Thyroid gland (tissue), 4 donors: ENCODE measurements around the gene SLC30A1. TPM values are rescaled to one million over a fixed set of nuclear protein-coding genes. Genes with fewer than 3 reads are reported as not detected.
A peak's percentile ranks its signal among the peaks of the same experiment; 100 is the strongest.

Source experiments
- DNase-seq, 2 donors: peaks; one replicate each; pipeline ENCODE4 v3.0.0-alpha.2; 2019
- H3K27ac ChIP-seq, 3 donors: fragments of 200-600 bp; sonication (generic); 1 replicate in 2 of 3; 2 replicates in 1 of 3; pipeline ENCODE4 v1.5.1; 2016 to 2019; ENCODE audit warnings: mild to moderate bottlenecking in 1 of 3, moderate library complexity in 1 of 3
- H3K27me3 ChIP-seq: fragments of 200-600 bp; sonication (generic); one replicate; pipeline ENCODE4 v1.5.1; 2019
- H3K36me3 ChIP-seq, 2 donors: fragments of 200-600 bp; sonication (generic); one replicate each; pipeline ENCODE4 v1.5.1; 2016 to 2019
- H3K4me1 ChIP-seq, 2 donors: fragments of 200-600 bp; sonication (generic); one replicate each; pipeline ENCODE4 v1.5.1; 2017 to 2019
- H3K4me3 ChIP-seq, 3 donors: fragments of 200-600 bp; sonication (generic); replicated peaks in 1 of 3; 1 replicate in 2 of 3; 2 replicates in 1 of 3; pipeline ENCODE4 v1.5.1; 2016; ENCODE audit warnings: mild to moderate bottlenecking in 1 of 3
- H3K9me3 ChIP-seq: fragments of 200-600 bp; sonication (generic); one replicate; pipeline ENCODE4 v1.5.1; 2017
- POLR2A ChIP-seq, 2 donors: fragments of 450-650 bp; IDR thresholded peaks; one replicate each; pipeline ENCODE4 v1.6.1; 2017; ENCODE audit warnings: antibody characterized with exemption in 2 of 2, mild to moderate bottlenecking in 2 of 2, moderate library complexity in 1 of 2
- WGBS, 2 donors: methylation state at CpG; one replicate each; pipeline ENCODE4 v1.1.5; 2017; 5-methylcytosine and 5-hydroxymethylcytosine counted together
- intact Hi-C: fragments of 100-400 bp; cut with DNase I; formaldehyde crosslinking; loops from one replicate; pipeline ENCODE4 v1.15.1; 2023
- total RNA-seq, 4 donors: library from RNA; depleted of rRNA; stranded (reverse); fragments of >200 nt; gene quantifications; one replicate each; pipeline ENCODE4 v1.2.3, GENCODE V29; 2016
- TF ChIP-seq, protein P1 (sequence below), 6 experiments: fragments of 200-600 bp in 3 of 6; fragments of 450-650 bp in 3 of 6; sonication (generic) in 3 of 6; IDR thresholded peaks; one replicate each; pipeline ENCODE4 v1.5.1; 2016 to 2019; ENCODE audit warnings: antibody characterized with exemption in 6 of 6, mild to moderate bottlenecking in 2 of 6, inconsistent platforms in 1 of 6, moderate library complexity in 1 of 6

The SLC30A1 gene
- total RNA-seq, 4 donors from 2014 or later = 22.7 to 36.0 (median 32.4) TPM

DNA sequence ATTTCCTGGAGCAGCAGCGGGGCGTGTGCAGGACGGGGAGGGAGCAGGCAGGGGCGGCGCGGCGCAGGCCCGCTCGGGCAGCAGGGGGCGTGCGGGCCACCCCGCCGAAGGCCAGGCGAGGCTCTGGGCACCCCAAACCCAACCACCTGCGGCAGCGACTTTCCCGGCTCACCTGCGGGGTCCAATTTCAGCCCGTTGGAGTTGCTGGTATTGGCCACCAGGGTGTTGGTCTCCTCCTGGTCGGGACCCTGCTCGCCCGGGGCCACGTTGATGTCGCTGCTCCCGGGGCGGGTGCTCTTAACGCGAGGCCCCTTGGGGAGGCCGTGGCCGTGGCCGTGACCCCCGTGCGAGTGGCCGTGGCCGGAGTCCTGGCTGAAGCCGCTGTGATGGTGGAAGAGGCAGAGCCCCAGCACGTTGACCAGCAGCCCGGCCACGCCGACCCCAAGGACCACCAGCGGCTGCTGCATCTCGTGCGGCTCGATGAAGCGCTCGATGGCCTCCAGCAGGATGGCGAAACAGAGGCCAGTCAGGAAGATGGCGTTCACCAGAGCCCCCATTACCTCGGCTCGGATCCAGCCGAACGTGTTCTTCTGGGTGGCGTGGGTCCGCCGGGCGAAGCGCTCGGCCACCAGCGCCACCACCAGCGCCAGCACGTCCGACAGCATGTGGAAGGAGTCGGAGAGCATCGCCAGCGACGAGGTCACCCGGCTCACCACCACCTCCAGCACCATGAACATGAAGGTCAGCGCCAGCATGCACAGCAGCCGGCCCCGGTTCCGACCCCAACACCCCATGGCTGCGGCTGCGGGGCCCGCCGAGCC lies 932 bp downstream of the SLC30A1 start:
- TF ChIP-seq POLR2A (IDR thresholded peaks at IDR 0.05) = peak in 1 of 2 donors; percentile 49
- TF ChIP-seq, protein P1, sequence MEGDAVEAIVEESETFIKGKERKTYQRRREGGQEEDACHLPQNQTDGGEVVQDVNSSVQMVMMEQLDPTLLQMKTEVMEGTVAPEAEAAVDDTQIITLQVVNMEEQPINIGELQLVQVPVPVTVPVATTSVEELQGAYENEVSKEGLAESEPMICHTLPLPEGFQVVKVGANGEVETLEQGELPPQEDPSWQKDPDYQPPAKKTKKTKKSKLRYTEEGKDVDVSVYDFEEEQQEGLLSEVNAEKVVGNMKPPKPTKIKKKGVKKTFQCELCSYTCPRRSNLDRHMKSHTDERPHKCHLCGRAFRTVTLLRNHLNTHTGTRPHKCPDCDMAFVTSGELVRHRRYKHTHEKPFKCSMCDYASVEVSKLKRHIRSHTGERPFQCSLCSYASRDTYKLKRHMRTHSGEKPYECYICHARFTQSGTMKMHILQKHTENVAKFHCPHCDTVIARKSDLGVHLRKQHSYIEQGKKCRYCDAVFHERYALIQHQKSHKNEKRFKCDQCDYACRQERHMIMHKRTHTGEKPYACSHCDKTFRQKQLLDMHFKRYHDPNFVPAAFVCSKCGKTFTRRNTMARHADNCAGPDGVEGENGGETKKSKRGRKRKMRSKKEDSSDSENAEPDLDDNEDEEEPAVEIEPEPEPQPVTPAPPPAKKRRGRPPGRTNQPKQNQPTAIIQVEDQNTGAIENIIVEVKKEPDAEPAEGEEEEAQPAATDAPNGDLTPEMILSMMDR (IDR thresholded peaks at IDR 0.05) = peak in 5 of 6 experiments; percentile 76 to 92 (median 84)
- peak; percentile 72 to 73 for DNase-seq
- Histone ChIP-seq H3K9me3 (no peaks in the 10 kb centered on the region), H3K36me3 (peaks cover 7 to 8% of the 10 kb centered on the region in 2 donors), H3K4me1 (peaks cover 15 to 23% of the 10 kb centered on the region in 2 donors), H3K27ac (peak overlapping the region; percentile 88 to 93 (median 88)), H3K27me3 (no peaks in the 10 kb centered on the region), H3K4me3 (peak overlapping the region; percentile 37 to 97 (median 70))
- intact Hi-C loops = loop anchor here (5.0 kb wide), 1 partner anchor 74 kb away; no protein-coding TSS in a partner anchor
- WGBS, 2 donors = 0% methylated on average over 18 of the region's 75 CpGs; no CpG with 5 or more reads in 1 of the 2 donors

DNA sequence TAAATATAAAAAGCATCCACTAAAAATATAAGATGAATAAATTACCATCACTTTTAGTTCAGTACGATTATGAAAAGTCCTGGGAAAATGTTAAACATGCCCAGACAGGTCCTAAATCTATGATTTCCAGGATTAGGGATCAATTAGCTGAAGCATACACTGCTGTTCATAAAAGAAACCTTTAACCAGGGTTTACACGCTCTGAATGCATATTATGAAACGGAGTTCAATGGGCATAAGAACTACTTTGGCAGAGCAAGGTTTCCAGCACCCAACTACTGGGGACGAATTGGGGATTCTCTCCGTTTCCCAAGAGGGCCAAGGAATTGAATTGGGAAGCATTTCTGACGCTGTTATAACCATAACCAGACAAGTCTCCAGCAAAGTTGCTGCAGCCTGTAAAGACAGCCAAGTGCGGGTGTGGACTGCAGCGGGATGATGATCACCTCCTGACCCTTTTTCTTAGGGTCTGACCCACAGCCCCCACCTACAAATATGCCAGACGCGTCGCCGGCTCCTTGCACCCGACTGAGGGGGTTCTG lies 1.6 kb downstream of the SLC30A1 start:
- peak overlapping the region; percentile 37 to 97 (median 70) for H3K4me3 ChIP-seq
- WGBS, 2 donors = 0 to 1% methylated on average over 8 of the region's 13 CpGs
- intact Hi-C loops = loop anchor here (5.0 kb wide), 1 partner anchor 75 kb away; no protein-coding TSS in a partner anchor
- DNase-seq = no peak
- H3K36me3 ChIP-seq = peaks cover 7 to 8% of the 10 kb centered on the region in 2 donors
- peak overlapping the region in 1 of 3 donors; percentile 88 for H3K27ac ChIP-seq
- TF ChIP-seq, protein P1 (IDR thresholded peaks at IDR 0.05) = no peak
- TF ChIP-seq POLR2A (IDR thresholded peaks at IDR 0.05) = no peak
- H3K9me3 ChIP-seq = no peaks in the 10 kb centered on the region
- no peaks in the 10 kb centered on the region for H3K27me3 ChIP-seq
- H3K4me1 ChIP-seq = peaks cover 15 to 23% of the 10 kb centered on the region in 2 donors

DNA sequence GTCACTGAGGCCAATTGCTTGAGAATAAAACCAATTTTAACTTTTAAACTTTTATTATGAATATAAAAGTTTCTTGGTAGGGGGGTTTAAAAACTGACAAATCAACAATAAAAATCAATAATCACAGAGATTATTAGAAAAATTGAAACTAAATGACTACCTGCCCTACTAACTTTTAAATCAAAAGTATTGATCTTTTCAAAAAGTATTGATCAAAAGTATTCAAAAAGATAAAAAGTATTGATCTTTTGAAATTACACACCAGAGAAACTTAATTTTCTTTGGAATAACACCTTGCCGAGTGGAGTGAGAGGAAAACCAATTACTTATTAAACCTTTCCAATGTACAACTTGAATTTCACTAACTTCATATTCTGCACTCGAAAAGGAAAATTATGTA lies 2.2 kb downstream of the SLC30A1 start:
- H3K4me1 ChIP-seq = peaks cover 15 to 23% of the 10 kb centered on the region in 2 donors
- intact Hi-C loops = loop anchor here (5.0 kb wide), 1 partner anchor 76 kb away; no protein-coding TSS in a partner anchor
- H3K36me3 ChIP-seq = peaks cover 7 to 8% of the 10 kb centered on the region in 2 donors
- no peak overlapping the region for H3K27ac ChIP-seq
- no peak for DNase-seq
- TF ChIP-seq, protein P1 (IDR thresholded peaks at IDR 0.05) = no peak
- no peak for TF ChIP-seq POLR2A (IDR thresholded peaks at IDR 0.05)
- 31 to 40% methylated on average over 2 of the region's 2 CpGs for WGBS, 2 donors
- H3K4me3 ChIP-seq = peak overlapping the region in 2 of 3 donors; percentile 37 to 70
- no peaks in the 10 kb centered on the region for H3K27me3 ChIP-seq
- no peaks in the 10 kb centered on the region for H3K9me3 ChIP-seq

DNA sequence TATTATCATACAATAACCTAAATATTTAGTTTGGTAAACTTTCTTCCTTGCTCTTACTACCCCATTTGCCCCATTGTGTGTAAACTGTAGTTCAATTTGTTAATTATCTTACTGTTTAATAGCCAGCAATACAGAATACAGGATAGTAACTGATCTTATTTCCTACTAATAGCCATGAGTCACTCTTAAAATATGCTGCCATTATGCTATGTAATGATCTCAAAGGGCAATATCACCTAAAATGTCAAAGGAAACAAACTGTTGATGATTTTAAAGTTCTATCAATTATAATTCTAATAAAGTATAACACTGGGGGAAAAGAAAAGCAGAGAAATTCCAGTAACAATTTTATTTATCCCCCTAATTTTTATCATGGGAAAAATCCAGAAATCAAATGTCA lies 4.3 kb downstream of the SLC30A1 start:
- H3K36me3 ChIP-seq = peaks cover 7 to 8% of the 10 kb centered on the region in 2 donors
- DNase-seq = no peak
- no peak overlapping the region for H3K4me3 ChIP-seq
- H3K9me3 ChIP-seq = no peaks in the 10 kb centered on the region
- H3K4me1 ChIP-seq = peaks cover 5 to 14% of the 10 kb centered on the region in 2 donors
- intact Hi-C loops = loop anchor here (5.0 kb wide), 1 partner anchor 78 kb away; no protein-coding TSS in a partner anchor
- no peaks in the 10 kb centered on the region for H3K27me3 ChIP-seq
- no peak for TF ChIP-seq POLR2A (IDR thresholded peaks at IDR 0.05)
- TF ChIP-seq, protein P1 (IDR thresholded peaks at IDR 0.05) = no peak
- H3K27ac ChIP-seq = no peak overlapping the region
